Ovary (tissue), 9 donors: ENCODE data around the gene CASKIN2. TPM values are rescaled to one million over a fixed set of nuclear protein-coding genes. Genes with fewer than 3 reads are reported as not detected.

ENCODE experiments used
- DNase-seq, 5 donors: peaks; one replicate each; pipeline ENCODE4 v3.0.0-alpha.2; 2019 to 2020
- H3K27ac ChIP-seq, 2 donors: fragments of 200-600 bp; one replicate each; pipeline versions ENCODE4 v1.5.1 to v1.8.0; 2019 to 2022
- H3K27me3 ChIP-seq: fragments of 200-600 bp; one replicate; pipeline ENCODE4 v1.8.0; 2022
- H3K36me3 ChIP-seq: fragments of 200-600 bp; sonication (generic); one replicate; pipeline ENCODE4 v1.5.1; 2019
- H3K4me1 ChIP-seq: one replicate; pipeline ENCODE4 v1.8.1; 2013; ENCODE audit warnings: mild to moderate bottlenecking, moderate library complexity; ENCODE audit not compliant: insufficient read depth
- H3K4me3 ChIP-seq: fragments of 200-600 bp; sonication (generic); one replicate; pipeline ENCODE4 v1.5.1; 2017
- H3K9me3 ChIP-seq, 2 donors: fragments of 200-600 bp in 1 of 2; sonication (generic) in 1 of 2; one replicate each; pipeline versions ENCODE4 v1.5.1 to v1.8.1; 2013 to 2019; ENCODE audit warnings: mild to moderate bottlenecking in 1 of 2, moderate library complexity in 1 of 2
- EP300 ChIP-seq: sonication (generic); formaldehyde crosslinking; IDR thresholded peaks from one replicate; pipeline ENCODE4 v1.6.1; 2017; ENCODE audit warnings: antibody characterized with exemption
- POLR2A ChIP-seq: fragments of 450-650 bp; IDR thresholded peaks from one replicate; pipeline ENCODE4 v1.6.1; 2017; ENCODE audit warnings: antibody characterized with exemption, mild to moderate bottlenecking, moderate library complexity
- WGBS, 3 donors: extraction: QIAGEN DNeasy Blood & Tissue Kit in 1 of 3; methylation state at CpG; one replicate each; pipeline versions ENCODE4 v1.1.5 to v1.1.7; 2013 to 2017; 5-methylcytosine and 5-hydroxymethylcytosine counted together
- intact Hi-C, 4 donors: fragments of 100-400 bp; cut with DNase I; formaldehyde crosslinking; loops; one replicate each; pipeline versions ENCODE4 v1.11.0 to v1.15.1; 2022 to 2023
- polyA plus RNA-seq, 2 donors: library from polyadenylated mRNA; stranded (reverse); fragments of 200-250 nt in 1 of 2; fragments of 350-450 nt in 1 of 2; fragmentation: Illumina TruSeq in 1 of 2; extraction: RNeasy Lipid Tissue Mini Kit (QIAGEN cat#74804) in 1 of 2; gene quantifications; one replicate each; pipeline ENCODE4 v1.2.3, GENCODE V29; 2013 to 2014
- total RNA-seq, 7 donors: library from RNA; depleted of rRNA in 2 of 7; stranded (reverse); fragments of >200 nt in 2 of 7; fragmentation: NEBNext Ultra II Directional in 3 of 7; extraction: Animal tissue kit (Norgen Biotek cat#: 25700) in 3 of 7; gene quantifications; one replicate each; pipeline versions ENCODE4 v1.1.0 to v1.2.4, GENCODE V29; 2016 to 2023
- TF ChIP-seq, protein P1 (sequence below), 3 donors: fragments of 450-650 bp in 2 of 3; fragments of 200-600 bp in 1 of 3; IDR thresholded peaks; one replicate each; pipeline versions ENCODE4 v1.5.1 to v1.8.0; 2016 to 2022; ENCODE audit warnings: antibody characterized with exemption in 3 of 3, mild to moderate bottlenecking in 1 of 3
- donor health status: DM: no; HTN: no; CAD: no; lungs with moderate emphysema.
- donor health status: DM: no; HTN: no; CAD: no.
- donor health status: Bipolar disorder and iron deficiency.
- donor health status: DM: yes; HTN: yes; CAD: no.
- donor health status: DM: no; HTN: no; CAD: no.
- donor health status: DM: yes; HTN: yes; CAD: no.

Gene CASKIN2
- total and polyA plus RNA-seq, 9 donors = 9.1 to 58.7 (median 36.8) TPM

- no peak overlapping the region for H3K4me3 ChIP-seq
- TF ChIP-seq, protein P1, sequence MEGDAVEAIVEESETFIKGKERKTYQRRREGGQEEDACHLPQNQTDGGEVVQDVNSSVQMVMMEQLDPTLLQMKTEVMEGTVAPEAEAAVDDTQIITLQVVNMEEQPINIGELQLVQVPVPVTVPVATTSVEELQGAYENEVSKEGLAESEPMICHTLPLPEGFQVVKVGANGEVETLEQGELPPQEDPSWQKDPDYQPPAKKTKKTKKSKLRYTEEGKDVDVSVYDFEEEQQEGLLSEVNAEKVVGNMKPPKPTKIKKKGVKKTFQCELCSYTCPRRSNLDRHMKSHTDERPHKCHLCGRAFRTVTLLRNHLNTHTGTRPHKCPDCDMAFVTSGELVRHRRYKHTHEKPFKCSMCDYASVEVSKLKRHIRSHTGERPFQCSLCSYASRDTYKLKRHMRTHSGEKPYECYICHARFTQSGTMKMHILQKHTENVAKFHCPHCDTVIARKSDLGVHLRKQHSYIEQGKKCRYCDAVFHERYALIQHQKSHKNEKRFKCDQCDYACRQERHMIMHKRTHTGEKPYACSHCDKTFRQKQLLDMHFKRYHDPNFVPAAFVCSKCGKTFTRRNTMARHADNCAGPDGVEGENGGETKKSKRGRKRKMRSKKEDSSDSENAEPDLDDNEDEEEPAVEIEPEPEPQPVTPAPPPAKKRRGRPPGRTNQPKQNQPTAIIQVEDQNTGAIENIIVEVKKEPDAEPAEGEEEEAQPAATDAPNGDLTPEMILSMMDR (IDR thresholded peaks at IDR 0.05) = no peak
- no peak for TF ChIP-seq POLR2A
- TF ChIP-seq EP300 = no peak
- H3K9me3 ChIP-seq = no peaks in the 10 kb centered on the region
- peak in 1 of 5 donors; percentile 21 for DNase-seq
- peaks cover 2% of the 10 kb centered on the region for H3K4me1 ChIP-seq
- H3K36me3 ChIP-seq = no peaks in the 10 kb centered on the region
- no peak overlapping the region for H3K27ac ChIP-seq
- 66 to 79% (median 73%) methylated on average over 12 of the region's 12 CpGs for WGBS, 3 donors
- H3K27me3 ChIP-seq = no peaks in the 10 kb centered on the region
- intact Hi-C loops = no loop called here
These were observed 29.6 kb downstream of the CASKIN2 start for GRCh38 chr17:75485688-75486087.

DNA sequence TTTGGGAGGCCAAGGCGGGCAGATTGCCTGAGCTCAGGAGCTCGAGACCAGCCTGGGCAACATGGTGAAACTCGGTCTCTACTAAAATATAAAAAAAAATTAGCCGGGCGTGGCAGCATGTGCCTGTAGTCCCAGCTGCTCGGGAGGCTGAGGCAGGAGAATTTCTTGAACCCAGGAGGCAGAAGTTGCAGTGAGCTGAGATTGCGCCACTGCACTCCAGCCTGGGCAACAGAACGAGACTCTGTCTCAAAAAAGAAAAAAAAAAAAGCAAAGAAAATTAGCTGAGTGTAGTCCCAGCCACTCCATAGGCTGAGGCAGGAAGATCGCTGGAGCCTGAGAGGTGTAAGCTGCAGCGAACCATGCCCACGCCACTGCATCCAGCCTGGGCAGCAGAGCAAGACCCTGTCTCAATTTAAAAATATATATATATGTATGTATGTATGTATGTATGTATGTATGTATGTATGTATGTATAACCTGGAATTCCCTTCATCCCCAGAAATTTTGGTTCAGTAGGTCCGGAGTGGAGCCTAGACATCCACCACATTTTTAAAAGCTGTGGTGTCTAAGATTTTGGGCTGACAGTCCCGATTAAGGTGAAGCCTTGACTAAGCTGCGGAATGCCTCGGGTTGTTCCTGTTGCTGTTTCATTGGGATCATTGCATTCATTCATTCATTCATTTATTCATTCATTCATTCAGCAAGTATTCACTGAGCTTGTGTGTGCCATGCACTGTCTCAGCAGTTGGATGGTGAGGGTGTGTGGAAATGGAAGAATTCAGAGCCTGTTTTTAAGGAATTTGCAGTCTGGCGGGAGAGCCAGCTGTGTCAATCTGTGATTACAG is 33.0 kb downstream of the CASKIN2 start:
- 87 to 89% (median 88%) methylated on average over 16 of the region's 16 CpGs for WGBS, 3 donors
- no peak overlapping the region for H3K27ac ChIP-seq
- H3K4me3 ChIP-seq = no peak overlapping the region
- H3K36me3 ChIP-seq = no peaks in the 10 kb centered on the region
- H3K9me3 ChIP-seq = no peaks in the 10 kb centered on the region
- H3K4me1 ChIP-seq = peaks cover 8% of the 10 kb centered on the region
- no peak for DNase-seq
- TF ChIP-seq POLR2A = no peak
- TF ChIP-seq, protein P1 (IDR thresholded peaks at IDR 0.05) = no peak
- no peak for TF ChIP-seq EP300
- H3K27me3 ChIP-seq = no peaks in the 10 kb centered on the region
- intact Hi-C loops = no loop called here

- Histone ChIP-seq H3K4me3 (no peak overlapping the region), H3K36me3 (no peaks in the 10 kb centered on the region), H3K27ac (no peak overlapping the region), H3K9me3 (no peaks in the 10 kb centered on the region), H3K4me1 (peaks cover 13% of the 10 kb centered on the region), H3K27me3 (no peaks in the 10 kb centered on the region)
- intact Hi-C loops = no loop called here
- WGBS, 3 donors = 79 to 83% (median 81%) methylated on average over 13 of the region's 13 CpGs
- no peak for DNase-seq
- TF ChIP-seq, protein P1 (IDR thresholded peaks at IDR 0.05) = no peak
- no peak for TF ChIP-seq POLR2A
- TF ChIP-seq EP300 = no peak
These were observed 33.9 kb downstream of the CASKIN2 start for GRCh38 chr17:75481194-75482068.

GRCh38 chr17:75480281-75480680 is 35.1 kb downstream of the CASKIN2 start:
- H3K27me3 ChIP-seq = no peaks in the 10 kb centered on the region
- no peaks in the 10 kb centered on the region for H3K9me3 ChIP-seq
- no peak for DNase-seq
- 74 to 82% (median 75%) methylated on average over 6 of the region's 6 CpGs for WGBS, 3 donors
- no peaks in the 10 kb centered on the region for H3K36me3 ChIP-seq
- TF ChIP-seq EP300 = no peak
- TF ChIP-seq, protein P1 (IDR thresholded peaks at IDR 0.05) = no peak
- TF ChIP-seq POLR2A = no peak
- intact Hi-C loops = no loop called here
- H3K4me1 ChIP-seq = peaks cover 18% of the 10 kb centered on the region
- no peak overlapping the region for H3K4me3 ChIP-seq
- H3K27ac ChIP-seq = no peak overlapping the region
